Forelimb muscle (tissue), 1 donor: ENCODE measurements around the gene SIAH2. TPM values are rescaled to one million over a fixed set of nuclear protein-coding genes. Genes with fewer than 3 reads are reported as not detected.
A peak's percentile ranks its signal among the peaks of the same experiment; 100 is the strongest.
"Not testable (repeated sequence)": the region's sequence is repeated elsewhere in the genome, so short reads cannot be mapped to it uniquely, and the experiment has no call there.

Experiments used
- DNase-seq: peaks from one replicate; pipeline ENCODE4 v3.0.0-alpha.2; 2013; ENCODE audit warnings: low read depth
- polyA plus RNA-seq: library from polyadenylated mRNA; unstranded; fragments of 120-200 nt; gene quantifications from one replicate; pipeline ENCODE4 v1.2.1, GENCODE V29; 2013; ENCODE audit not compliant: insufficient read length

SIAH2 gene, protein sequence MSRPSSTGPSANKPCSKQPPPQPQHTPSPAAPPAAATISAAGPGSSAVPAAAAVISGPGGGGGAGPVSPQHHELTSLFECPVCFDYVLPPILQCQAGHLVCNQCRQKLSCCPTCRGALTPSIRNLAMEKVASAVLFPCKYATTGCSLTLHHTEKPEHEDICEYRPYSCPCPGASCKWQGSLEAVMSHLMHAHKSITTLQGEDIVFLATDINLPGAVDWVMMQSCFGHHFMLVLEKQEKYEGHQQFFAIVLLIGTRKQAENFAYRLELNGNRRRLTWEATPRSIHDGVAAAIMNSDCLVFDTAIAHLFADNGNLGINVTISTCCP
- polyA plus RNA-seq: 20.4 TPM

DNA sequence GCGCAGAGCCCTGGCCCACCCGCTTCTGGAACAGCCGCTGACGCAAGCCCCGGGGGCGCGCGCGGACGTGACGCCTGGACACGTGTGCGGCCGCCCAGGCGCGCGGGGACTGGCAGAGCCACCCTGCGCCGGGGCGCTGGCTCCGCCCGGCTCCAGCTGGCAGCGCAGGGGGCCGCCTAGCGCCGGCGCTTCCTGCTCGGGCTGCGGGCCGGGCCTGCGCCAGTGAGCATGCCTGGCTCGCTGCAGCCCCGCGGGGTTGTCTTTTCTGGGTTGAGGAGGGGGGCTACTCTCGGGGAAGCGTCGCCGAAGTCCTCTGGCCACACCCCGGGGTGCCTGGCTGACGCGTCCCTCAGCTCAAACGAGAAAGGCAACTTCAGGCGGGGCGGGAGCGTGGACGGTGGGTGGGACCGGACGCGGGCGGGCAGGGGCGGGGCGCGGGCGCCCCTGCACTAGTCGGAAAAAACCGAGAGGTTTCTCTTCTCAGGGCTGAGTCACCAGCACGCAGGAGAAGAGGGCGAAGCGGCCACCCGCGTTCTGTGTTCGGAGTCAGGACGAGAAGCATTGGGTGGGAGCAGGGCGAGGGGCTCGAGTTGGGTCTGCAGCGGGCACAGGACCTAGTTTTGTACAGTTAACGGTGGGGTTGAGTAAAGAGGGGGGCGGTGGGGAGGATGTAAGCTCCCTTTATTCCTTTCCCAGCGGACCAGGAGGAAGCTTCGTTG is at the start of gene SIAH2:
Gene SIAH2 (minus strand): TSS at position 48 of the 719 bp plus-strand sequence. CDS start 320 bp downstream, outside the sequence.
- peak; percentile 72 for DNase-seq

DNA sequence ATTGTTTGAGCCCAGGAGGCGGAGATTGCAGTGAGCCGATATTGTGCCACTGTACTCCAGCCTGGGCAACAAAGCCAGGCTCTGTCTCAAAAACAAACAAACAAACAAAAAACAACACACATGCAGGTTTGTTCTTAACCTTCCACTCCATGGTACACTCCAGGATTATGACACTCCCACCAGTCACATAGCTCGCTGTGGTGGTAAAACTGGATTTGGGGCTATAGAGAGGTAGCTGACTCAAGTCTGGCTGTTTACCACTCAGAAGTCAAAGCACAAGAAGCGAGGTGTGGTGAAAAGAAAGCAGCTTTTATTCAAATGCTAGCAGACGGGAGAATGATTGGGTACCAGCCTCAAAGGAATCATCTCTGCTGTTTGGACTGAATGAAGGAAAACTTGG is 49.0 kb upstream of the SIAH2 start:
- no peak for DNase-seq

DNA sequence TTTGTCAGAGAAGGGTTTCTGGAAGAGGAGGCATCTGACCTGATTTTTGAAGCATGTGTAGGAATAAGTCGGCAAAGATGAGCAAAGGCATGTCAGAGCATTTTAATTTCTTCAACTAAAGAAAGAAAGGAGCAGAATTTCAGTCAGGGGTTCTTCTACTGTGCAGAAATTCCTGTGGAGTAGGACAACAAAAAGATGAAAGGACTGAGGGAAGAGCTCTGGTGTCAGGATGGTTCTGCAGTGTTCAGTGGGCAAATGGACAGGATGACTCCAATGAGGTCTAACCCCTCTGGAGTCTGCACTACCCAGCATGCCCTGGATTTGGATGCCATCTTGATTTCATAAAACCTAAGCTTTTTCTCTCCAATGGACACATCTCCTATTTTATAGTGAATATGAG is 47.7 kb upstream of the SIAH2 start:
- no peak for DNase-seq

DNA sequence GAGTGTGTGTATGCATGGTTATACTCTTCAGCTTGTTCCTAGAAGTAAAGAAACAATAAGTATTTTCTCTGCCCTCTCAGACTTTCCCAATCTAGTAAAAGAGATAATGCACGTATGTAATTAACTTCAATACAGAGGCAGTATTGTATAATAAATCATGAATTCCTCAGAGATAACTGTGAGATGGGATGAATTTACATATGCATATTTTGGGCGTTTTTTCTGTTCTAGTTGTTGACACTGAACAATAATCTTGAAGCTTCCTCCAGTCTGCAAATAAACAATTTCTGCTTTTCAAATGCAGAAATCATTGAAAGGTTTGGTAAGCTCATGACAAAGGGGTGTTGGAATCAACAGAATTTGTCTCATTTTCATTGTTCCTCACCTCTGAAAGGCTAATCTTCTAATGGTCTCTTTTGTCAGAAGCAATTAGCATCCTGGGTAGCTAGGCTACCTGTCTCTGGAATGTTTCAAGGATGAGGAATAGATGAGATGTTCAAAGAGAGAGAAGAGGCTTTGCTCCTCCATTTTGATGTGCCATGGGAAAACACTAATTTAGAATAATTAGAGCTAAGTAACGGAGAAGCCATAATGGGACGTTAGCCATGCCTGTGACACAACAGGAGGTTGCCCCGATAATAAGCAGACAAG is 43.3 kb upstream of the SIAH2 start:
- no peak for DNase-seq

DNA sequence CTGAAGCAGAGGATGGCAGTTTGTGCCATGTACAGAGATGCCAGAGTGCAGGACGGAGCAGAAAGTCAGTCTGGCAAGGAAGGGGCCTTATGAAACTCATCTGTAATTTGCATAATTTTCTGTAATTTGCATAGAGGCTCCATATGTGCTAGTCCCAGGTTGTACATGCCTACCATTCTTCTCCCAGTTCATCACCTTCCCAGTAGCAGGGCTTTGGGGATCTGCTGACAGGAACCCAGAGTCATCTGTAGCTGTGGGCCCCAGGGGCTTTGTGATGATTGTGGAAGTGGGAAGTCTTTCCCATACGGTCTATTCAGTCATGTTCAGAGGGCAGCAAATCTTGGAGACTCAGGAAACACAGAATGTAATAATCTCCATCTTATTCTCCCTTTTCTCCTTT is 42.4 kb upstream of the SIAH2 start:
- DNase-seq: no peak

DNA sequence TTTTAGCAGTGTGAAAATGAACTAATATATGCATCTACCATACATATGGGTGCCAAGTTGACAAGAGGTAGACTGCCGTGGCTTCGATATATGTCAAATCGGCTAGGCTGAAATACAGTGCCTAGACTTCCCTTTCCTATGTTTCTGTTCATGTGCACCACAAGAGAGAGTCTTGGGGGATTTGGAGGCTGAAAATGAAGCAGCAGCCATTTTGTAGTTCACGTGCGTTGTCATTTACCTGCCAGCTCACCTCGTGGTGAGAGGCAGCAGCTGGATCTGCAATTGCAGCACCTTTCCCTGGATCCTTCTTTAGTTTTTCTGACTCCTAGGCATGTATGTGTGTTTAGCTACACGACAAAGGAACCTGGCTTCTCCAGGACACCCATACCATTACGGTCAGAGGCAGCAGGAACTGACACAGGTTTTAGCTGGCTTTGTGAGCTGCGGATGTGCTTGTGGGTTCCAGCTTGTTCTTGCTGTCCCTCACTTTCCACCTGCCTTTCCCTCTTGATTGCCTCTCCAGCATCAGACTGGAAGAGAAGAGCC is 40.5 kb upstream of the SIAH2 start:
- DNase-seq: no peak

DNA sequence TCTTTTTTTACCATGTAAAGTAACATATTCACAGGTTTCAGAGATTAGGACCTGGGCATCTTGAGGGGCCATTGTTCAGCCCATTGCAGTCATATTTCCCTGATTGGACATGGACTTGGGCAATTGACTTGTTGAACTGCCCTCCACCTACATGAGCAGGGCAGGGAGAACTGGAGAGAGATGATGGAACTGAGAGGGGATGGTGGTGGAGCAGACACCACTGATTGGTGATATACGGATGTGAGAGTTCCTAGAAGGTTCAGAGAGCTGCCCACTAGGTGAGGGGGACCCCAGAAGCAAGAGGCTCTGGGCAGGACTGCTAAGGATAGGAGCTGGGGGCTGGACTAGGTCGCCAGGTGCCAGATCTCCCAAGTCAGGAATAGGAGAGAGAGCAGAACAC is 37.8 kb upstream of the SIAH2 start:
- no peak for DNase-seq

DNA sequence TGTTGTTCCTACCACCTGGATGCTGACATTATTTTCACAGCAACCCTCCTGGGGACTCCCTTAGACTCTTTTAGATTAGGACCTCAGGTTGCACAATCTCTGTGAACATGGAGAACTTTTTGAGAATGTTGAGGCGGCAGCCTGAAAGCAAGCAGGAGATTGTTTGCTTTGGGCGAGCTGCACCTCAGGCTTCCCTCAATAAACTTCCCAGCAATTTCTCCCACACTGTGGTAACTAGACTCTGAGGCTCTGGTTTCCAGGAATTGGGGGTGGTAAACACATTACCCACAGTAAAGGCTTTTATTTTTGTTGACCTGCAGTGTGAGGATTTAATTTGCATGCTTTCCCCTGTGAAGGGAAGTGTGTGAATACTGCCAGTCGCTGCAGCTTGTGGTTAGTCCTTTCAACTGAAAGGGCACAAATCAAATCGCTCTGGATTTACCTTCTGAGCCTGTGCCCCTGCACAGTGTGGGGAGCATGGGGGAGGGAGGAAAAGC is 35.2 kb upstream of the SIAH2 start:
- no peak for DNase-seq

DNA sequence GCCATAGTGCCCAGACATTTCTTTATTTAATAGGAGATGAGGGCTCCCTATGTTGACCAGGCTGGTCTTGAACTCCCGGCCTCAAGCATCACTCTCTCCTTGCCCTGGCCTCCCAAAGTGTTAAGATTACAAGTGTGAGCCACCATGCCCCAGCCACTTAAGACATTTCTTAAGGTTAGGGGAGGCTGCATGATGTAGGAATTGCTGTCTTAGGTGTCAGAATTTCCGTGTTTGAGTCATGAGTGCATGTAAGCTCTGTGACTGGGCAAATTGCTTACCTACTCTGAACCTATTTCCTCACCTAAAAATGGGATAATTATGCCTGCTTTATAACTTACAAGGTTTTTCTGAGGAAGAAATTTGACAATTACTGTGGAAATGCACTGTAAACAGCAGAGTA is 34.2 kb upstream of the SIAH2 start:
- DNase-seq: no peak

DNA sequence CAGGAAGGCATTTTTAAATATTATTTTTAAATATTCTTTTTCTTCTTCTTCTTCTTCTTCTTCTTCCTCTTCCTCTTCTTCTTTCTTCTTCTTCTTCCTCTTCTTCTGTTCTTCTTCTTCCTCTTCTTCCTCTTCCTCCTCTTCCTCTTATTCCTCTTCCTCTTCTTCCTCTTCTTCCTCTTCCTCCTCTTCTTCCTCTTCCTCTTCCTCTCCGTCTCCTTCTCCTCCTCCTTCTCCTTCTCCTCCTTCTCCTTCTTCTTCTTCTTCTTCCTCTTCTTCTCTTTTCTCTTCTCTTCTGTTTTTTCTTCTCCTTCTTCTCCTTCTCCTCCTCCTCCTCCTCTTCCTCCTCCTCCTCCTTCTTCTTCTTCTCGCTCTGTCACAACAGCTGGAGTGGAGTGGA is 33.6 kb upstream of the SIAH2 start:
- DNase-seq: not testable (repeated sequence)

DNA sequence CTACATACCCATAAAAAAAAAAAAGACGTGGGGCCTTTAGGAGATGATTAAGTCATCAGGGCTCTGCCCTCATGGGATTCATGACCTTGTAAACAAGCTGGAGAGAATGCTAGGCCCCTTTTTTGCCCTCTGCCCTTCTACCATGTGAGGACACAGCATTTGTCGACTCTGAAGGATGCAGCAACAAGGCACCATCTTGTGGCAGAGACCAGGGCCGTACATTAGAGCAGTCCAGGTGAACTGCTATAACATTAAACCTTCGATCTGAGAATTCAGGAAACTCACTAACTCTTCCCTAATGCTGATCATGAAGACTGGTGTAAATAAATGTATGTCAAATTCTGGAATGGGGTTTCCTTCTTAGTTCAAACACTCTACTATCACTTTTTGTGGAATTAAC is 30.7 kb upstream of the SIAH2 start:
- no peak for DNase-seq

DNA sequence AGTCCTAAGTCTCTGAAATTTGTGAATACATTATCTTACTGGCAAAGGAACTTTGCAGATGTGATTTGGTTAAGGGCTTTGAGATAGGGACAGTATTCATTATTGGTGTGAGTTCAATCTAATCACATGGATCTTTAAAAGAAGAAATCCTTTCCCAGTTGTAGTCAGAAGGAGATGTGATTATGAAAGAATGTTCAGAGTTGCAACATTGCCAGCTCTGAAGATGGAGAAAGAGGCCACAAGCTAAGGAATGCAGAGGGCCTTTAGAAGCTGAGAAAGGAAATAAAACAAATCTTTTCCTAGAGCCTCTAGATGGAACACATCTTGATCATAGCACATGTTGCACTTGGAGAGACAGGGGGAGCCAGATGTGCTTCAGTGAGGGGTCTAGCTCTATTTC is 27.7 kb upstream of the SIAH2 start:
- DNase-seq: no peak

DNA sequence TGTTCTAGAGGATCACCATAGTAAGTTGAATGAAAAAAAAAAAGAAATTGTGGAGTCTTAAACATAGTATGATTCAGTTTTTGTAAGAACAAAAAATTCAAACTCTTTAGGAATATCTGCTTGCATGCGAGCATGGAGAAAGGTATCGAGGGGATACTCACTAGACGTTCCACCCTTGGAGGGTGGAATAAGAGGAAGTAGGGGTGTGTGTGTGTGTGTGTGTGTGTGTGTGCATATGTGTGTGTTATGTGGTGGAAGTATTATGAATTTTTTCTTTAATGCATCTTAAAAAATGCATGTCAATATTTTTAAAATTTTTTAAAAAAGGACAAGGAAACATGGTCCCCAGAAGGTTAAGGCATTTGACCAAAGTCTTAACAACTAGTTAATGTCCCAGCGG is 26.5 kb upstream of the SIAH2 start:
- no peak for DNase-seq

DNA sequence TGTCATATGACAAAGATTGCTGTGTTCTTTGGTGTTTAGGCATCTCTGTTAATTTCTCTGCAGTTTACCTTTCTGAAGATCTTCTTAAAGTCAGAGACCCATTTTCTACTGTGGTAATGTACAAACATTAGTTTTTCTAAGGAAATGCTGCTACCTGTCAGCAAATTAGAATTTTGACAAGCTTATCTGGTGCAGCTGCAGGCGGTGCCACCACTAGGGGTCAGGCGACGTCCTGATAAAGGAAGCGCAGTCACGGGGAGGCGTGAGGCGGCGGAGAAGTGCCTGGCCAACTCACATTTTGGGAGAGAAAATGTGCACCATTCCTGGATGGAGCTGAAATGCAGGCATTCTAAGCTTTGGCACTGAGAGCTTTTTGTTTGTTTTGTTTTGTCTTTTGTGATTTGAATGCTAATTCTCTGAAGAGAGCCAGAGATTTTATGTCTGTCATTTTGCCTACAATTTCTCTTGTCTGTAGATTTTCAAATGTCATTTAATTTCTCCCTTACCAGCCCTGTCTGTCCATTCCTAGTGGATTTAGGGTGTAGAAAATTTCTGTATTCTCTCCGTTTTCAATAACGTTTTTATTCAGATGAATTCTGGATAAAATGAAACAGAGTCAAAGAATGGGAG is 24.9 kb upstream of the SIAH2 start:
- DNase-seq: peak; percentile 39

DNA sequence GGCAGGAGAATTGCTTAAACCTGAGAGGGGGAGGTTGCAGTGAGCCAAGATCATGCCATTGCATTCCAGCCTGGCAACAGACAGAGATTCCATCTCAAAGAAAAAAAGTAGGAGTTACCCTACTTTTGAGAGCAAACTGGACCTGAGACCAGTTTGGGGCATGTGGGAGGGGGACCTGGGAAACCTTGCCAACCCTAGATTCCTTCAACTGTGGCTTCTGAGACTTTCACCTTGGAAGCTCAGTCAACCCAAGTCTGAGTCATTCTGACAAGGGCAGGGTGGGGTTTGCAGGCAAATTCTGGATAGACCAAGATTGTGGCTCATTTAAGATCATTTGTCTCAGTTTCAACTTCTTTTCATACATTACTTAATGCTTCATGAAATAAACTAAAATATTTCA is 23.8 kb upstream of the SIAH2 start:
- no peak for DNase-seq

DNA sequence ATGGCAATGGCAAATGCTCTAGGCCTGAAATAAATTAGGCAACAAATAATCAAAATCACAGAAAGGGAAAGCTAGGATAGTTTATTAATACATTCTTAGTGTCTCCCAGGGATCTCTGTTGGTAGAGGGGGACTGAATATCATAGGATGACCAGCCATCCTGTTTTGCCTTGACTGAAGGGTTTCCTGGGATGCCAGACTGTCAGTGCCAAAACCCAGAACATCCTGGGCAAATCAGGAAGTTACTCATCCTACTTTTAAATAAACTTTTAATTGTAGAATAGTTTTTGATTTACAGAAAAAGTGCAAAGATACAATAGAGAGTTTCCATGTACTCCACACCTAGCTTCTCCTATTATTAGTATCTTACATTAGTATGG is 21.8 kb upstream of the SIAH2 start:
- DNase-seq: no peak

DNA sequence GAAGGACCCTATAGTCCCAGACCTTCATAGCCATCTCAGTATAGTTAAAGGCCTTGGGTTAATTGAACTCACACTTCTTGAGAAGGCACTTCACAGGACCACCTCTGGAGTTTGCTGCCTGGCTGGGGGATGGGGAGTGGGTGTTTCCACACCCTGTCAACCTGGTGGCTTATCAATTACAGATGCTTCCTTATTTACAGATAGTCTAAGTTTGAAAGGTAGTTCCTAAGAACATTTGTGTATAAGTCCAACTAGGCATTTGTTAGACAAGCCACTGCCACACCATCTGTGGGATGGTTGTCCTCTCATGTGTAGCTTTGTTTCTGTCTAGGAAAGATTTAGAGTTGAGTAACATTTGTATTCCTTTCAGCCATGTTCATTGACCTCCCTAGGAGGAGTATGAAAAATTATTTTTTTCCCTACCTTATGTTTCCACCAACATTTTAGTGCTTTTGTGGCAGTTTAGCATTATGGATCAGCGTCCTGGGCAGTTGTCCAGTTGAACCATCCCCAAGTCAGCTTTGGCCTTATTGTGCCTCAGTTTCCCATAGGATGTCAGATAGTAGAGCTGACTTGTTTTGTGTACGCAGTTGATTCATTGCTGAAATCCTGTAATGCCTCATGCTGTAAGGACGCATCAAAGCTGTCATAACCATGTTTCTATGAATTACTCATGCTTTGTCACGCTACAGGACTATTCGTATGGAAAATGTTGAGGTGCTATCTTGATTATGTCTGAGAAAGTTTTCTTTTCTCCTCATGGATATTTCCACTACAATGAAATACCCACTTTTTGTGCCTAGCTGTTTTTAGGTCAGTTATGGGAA is 21.2 kb upstream of the SIAH2 start:
- no peak for DNase-seq

DNA sequence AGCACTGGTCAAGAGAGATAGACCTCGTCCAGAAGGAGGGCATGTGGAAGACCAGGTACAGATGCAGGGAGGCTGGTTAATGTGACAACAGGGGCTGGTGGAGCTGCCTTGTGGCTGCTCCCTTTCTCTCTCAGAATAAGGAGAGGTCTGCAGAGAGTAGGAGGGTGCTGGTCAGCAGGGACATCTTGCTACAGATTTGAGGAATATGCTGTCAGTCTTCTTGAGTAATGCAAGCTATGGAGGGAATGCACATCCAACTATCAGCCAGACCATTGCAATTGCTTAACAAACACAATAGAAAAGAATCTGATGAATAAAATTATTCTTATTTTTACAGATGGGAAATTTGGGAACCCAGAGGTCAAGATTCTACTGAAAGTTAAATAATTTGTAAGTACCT is 20.3 kb upstream of the SIAH2 start:
- no peak for DNase-seq

DNA sequence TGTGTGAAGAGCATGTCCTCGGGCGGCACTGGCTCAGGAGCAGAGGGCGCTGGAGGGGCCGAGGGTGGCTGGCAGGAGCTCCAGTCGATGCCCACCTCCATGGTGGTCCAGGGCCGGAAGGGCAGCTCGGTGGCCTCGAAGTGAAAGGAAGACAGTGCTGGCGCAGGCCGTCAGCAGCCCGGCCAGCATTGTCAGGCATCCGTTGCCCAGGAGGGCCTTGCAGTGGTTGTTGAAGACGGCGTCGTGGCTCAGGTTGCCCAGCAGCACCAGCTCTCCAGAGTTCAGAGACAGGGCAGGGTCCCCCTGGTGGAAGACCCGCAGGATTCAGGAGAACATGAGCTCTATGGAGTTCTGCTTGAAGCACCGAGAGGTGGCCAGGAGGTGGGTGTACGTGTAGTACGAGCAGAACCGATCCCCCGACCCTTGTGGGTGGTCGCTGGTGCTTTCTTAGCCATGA is 16.5 kb upstream of the SIAH2 start:
- DNase-seq: no peak

DNA sequence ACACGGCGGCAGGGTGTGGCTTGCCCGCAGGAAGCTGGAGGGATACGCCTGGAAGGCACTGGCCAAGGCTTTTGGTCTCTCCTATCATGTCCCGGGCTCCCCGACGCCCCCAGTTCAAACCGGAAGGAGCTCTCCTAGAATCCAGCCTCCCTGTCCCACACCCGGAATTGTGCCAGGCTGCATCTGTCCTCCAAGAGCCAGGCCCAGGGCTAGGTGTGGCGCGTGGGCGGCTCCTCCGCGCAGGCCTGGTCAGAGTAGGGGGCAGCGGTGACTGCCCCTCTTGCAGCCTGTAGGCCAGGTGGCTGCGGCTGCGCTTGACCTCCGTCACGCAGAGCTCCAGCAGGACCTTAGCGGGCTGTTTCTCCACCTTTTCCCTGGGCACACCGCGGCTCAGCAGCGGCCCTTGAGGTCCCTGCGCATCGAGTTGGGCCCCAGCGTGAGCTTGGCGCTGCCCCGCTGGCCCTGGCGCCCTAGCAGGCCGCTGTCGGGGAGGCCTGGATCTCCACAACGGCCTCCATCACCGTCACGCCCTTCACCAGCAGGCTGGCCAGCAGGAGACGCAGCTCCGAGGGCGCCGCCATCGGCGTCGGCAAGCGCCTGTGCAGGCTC is 15.9 kb upstream of the SIAH2 start:
- DNase-seq: no peak
